HuH-7 (cell line): ENCODE measurements around the gene WNT7A.

Experiments
- DNase-seq: peaks from one replicate; pipeline ENCODE4 v3.0.0; 2011; ENCODE audit warnings: low spot score

The WNT7A gene

DNA sequence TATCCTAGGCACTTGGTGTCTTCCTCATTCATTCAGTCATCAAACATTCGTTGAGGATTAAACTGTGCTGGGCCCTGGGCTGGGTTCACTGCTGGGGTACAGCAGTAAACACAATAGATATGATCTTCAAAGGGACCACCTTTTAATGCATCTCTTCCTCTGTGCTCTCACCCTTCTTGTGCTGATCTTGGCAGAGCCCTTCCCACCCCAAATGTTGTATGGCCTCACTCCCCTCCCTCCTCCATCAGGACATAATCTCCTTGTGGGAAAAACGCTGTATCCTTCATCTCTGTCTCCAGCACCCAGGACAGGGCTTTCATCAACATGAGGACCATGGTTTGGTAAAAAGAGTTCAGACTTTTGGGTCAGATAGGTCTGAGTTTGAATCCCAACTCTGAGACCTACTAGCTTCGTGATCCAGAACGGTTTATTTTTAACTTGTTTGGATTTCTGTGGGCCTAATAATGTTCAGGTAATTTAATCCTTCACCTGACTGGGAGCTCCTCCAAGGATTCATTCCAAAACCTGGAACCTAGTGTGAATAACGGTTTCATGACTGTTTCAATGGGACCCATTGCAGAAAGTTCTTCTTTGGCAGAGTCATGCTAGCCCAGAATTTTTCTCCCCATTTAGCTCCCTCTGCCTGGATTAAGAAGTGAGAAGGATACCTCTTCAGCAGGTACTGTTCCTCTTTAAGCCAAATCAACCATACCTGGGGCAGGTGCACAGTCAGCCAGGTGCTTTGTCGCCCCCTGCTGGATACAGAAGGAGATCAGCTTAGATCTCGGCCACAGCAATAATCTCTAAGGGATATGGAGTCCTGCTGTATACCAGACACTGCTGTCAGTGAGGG is 5.2 kb upstream of the WNT7A start:
- peak; percentile 94 for DNase-seq

DNA sequence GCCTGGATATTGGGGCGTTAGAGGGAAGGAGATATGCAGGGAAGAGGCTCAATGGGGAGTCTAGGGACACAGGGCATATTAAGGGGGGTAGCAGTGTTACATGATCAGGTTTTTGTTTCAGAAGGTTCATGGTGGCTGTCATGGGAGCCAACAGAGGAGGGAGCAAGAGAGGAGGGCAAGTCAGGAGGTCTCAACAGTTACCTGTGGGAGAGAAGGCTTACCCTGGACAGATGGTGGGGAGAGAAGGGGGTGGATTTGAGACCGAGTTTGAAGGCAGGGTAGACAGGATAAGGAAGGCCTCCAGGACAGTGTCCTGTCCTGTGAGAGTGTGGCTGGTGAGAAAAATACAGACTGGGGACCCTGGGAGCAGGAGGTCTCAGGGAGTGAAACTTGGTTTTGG is 3.8 kb upstream of the WNT7A start:
- no peak for DNase-seq

DNA sequence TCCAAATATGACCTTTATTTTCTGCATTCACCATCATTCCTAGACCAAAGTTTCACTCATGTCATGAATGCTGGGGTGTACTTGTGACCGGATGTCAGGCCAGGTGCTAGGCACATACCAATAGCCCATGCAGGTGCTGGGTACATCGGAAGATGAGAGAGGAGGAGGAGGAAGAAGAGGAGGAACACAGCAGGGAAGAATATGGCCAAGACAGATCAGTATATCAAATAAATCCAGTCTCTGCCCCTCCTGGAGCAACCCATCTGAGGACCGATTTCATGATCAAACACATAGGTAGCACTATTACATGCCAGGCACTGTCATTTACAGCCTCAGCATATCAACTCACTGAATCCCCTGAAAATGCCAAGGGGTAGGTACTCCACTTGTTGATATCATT is 3.0 kb upstream of the WNT7A start:
- DNase-seq = no peak

DNA sequence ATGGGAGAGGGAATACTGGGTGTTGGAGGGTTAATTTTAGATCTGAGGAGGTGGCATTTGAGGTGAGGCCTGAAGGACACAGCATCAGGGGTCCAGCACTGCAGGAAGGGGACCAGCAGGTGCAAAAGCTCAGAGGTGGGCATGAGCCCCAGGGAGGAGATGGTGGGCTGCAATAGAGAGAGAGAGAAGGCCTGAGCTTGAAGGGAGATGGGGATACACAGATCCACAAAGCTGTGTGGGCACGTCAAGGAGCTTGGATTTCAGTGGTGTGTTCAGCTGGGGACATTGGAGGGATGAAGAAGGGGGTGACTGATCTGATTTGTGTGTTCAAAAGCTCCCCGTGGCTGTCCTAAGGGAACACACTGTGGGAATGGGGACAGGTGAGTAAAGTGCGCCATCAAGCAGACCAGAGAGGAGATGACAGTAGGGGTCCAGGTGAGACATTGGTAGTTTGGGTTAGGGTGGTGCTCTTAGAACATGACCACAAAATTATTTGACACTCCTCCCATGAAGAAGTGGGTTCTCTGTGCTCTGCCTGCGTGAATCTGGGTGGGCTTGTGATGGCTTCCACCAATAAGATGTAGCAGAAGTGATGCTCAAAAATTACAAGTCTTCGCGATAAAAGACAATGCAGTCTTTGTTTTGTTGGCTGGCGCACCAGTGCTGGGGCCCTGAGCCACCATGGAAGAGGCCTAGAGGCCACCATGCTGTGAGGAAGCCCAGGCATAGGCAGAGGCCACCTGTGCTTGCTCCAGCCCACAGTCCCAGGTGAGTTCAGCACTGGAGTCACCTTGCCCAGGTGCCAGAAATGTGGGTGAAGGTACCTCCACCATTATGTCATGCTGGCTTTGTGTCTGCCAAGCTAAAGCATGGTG is 1.9 kb upstream of the WNT7A start:
- DNase-seq = no peak

DNA sequence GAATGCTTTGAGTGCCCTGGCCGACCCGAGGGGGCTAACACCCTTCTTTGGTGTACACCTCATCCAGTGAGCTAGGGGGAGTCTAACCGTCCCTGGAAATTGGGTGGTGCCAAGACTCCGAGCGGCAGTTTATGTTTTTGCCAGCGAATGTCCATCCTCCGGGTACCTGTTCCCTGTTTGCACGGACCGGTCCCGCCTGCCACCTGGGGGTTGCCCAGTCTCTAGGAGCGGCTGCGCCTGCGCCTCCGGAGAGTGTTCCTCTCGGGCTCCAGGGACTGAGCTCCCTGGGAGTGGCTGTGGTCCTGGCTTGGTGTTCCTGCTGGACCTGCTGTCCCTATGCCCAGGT is 913 bp upstream of the WNT7A start:
- no peak for DNase-seq

DNA sequence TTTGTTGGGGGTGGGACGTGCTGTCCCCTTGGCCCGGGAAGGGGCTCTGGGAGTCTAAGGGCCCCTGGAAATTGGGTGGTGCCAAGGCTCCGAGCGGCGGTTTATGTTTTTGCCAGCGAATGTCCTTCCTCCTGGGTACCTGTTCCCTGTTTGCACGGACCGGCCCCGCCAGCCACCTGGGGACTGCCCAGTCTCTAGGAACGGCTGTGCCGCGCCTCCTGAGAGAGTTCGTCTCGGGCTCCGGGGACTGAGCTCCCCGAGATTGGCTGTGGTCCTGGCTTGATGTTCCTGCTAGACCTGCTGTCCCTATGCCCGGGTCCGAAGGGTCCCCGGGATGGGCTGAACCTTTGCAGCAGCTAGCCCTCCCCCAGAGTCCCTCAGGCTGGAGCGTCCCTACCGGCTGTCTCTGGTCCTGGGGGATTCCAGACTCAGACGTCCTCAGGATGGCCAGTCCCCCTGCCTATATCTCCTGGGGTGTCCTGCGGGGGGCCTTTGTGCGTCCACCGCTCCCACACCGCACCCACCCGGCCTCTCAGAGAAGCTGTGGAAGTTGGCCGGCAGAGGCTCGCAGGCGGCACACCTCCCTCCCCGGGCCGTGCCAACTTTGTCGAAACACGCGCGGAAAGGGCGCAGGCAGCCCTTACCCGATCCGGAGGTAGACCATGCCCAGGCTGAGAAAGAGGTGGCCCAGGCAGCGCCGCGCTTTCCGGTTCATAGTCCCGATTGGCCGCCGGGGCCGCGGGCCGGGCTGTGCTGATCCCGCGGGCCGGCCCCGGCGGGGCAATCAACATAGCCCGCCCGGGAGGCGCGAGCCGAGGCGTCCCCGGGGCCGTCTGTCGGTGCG is 547 bp downstream of the WNT7A start:
- DNase-seq = no peak

DNA sequence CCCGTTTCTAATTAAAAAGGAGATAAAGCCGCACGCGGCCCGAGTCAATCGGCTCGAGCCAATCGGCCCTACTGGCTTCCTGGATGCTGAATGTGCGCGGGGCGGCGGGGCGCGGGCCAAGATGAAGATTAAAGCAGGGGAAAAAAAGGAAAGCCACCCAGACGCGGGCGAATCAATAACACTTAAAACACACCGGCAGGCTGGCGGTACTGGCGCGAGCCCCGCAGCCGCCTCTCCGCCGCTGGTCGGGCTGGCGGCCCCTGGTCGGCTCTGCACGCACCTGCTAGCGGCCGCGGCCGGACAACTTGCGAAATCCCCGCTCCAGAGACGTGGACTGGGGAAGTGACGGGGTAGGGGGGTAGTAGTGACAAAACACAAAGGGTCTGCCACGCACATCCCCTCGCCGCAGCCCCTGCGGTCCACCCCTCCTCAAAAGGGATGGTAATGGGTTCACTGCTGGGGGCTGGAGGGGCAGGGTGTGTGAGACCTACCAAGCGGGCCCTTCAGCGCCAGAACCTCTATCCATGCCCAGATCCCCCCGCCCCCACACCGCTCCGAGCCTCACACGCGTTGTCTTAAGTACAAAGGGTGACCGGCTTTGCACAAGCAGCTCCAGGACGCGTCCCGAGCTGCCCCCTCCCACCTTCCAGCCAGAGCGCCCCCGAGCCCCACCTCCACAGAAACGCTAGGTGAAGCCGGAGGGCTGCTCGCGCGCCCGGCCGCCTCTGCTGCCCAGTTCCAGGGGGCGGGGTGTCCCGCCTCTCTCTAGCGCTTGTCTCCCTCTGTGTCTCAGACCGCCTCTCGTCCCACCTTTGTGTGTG is 1.4 kb downstream of the WNT7A start:
- DNase-seq = peak; percentile 56

DNA sequence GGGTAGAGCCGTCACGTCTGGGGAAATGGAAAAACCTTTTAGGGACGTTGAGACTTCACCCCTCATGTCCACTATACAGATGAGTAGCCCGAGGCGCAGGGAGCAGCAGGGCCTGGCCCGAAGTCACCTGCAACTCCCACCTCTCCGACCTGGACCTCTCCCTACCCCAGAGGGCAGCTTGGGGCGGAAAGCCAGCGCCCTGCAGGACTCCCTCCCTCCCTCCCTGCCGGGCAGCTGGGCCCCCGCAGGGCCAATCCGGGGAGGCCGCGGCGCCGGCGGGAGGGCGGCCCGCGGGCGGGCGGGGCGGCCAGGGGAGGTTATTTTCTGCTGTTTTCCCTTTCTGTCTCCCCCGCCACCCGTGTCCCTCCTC is 2.0 kb downstream of the WNT7A start:
- DNase-seq = no peak

DNA sequence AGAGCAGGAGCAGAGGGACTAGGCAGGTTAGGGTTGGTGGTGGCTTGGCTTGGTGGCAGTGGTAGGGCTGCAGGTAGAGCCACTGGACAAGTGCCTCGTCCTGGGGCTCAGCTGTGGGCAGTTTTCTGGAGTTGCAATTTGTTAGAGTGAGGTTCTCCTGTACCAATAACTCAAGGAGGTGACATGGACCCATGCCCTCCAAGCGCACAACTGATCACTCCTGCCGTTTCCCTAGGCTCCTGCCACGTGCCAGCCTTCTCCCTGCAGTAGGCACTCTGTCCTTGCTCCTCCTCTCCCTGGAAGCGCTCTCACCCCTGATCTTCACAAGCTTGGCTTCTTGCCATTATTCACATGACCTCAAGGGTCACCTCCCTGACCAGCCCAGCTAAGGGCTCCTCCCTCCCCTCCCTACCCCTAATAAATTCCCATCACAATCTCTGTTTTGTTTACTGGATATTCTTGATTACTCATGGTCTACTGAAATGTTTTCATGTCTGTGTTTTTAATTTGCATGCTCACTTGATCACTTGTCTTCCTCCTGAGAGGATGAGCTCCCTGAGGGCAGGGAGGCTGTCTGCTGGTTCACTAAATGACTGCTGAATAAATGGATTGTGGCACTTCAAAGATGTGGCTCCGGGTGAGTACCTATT is 3.3 kb downstream of the WNT7A start:
- DNase-seq = no peak

DNA sequence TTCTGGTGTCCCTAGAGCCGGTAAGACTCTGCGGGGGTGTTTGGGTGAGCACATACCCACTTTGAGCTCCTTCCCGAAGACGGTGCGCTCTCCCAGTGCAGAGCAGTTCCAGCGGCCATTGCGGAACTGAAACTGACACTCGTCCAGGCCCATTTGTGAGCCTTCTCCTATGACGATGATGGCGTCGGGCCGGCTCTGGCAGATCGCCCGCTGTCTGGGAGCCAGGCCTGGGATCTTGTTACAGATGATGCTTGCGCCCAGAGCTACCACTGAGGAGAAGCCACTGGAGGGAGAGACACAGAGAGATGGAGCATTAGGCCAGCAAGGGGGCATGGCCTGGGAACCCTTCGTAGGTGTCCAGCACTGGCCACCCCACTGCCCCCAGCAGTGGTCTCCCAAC is 5.0 kb downstream of the WNT7A start:
- DNase-seq = no peak

DNA sequence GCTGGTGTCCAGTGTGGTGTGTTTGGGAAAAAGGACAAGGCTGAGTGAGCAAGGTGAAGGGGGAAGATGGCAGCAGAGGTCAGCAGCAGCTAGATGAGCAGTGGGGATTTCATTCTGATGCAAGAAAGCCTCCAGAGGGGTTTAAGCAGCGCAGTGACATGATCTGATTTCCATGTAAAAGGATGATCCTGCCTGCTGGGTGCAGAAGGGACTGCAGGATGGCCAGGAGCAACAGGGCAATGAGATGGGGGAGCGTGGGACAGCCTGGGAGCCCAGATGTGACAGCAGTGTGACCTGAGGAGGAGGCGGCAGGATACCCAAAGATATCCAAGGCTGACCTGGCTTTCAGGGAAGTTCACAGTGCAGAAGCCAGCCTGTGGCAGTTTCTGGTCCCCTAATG is 6.1 kb downstream of the WNT7A start:
- DNase-seq = no peak

DNA sequence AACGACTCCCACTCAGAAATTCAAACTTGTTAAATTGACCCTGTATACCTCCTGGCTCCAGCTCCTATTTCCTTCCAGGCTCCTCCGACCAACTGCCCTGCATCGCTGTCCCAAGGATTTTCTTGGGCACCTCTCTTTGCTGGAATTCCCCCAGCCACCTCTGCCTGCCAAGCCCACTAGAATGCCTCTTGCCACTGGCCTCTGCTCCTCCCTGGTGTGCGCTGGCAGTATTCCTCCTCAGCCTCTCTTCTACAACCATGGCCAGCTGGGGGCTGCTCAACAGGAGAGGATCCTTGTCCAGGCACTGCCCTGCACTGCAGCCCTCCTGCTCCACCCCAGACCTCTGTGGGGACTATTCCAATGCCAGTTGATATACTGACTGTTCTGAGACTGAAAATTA is 7.4 kb downstream of the WNT7A start:
- DNase-seq = no peak

DNA sequence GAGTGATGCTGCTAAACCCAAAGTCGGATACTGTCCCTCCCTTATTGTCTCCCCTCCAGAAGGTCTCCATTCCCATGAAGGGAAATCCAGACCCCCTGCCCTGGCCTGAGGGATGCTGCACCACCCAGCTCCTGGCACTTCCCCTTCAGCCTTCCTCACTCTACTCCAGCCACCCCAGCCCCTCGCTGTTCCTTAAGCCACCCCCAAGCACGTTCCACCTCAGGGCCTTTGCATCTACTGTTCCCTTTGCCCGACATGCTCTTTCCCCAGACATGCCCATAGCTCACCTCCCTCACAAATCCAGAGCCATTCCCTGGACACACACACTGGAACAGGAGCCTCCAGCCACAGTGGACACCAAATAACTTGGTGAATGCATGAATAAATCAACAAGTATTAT is 8.1 kb downstream of the WNT7A start:
- DNase-seq = no peak

DNA sequence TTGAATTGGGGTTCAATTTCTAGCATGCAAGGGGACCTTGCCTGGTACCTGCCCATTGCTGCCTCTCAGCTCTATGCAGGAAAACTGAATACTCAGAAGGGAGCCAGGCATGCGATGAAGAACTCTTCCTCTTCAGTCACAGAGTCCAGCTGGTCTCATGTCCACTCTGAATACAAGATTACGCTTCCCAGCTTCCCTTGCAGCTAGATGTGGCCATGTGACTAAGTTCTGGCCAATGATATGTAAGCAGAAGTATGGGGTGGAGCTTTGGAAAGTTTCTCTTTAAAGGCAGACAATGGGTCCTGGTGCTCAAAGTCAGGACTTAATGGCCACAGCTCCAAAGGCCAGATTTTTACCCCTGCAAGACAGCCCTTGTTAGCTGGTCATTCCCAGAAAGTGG is 9.0 kb downstream of the WNT7A start:
- no peak for DNase-seq

DNA sequence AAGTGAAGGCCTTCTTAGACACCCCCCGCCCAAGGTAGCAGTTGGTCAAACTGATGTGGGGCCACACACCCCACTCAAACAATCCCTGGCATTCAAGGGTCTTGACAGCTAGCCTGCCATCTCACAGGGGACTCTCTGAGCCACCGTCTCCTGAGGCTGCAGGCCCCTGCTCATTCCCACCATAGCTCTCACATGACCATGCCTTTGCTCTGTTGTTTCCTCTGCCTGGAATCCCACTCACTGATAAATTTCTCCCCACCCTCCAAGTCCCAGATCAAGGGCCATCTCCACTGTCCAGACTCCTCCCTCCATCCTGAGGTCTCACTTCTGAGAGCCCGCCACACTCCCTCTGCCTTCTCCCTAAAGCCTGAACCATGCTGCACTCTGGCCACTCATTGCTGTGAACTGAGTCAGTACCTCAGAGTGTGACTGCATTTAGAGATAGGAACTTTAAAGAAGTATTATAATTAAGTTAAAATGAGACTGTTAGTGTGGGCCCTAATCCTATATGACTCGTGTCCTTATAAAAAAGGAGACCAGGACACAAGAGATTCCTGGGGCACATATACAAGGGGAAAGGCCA is 10.0 kb downstream of the WNT7A start:
- DNase-seq = no peak

DNA sequence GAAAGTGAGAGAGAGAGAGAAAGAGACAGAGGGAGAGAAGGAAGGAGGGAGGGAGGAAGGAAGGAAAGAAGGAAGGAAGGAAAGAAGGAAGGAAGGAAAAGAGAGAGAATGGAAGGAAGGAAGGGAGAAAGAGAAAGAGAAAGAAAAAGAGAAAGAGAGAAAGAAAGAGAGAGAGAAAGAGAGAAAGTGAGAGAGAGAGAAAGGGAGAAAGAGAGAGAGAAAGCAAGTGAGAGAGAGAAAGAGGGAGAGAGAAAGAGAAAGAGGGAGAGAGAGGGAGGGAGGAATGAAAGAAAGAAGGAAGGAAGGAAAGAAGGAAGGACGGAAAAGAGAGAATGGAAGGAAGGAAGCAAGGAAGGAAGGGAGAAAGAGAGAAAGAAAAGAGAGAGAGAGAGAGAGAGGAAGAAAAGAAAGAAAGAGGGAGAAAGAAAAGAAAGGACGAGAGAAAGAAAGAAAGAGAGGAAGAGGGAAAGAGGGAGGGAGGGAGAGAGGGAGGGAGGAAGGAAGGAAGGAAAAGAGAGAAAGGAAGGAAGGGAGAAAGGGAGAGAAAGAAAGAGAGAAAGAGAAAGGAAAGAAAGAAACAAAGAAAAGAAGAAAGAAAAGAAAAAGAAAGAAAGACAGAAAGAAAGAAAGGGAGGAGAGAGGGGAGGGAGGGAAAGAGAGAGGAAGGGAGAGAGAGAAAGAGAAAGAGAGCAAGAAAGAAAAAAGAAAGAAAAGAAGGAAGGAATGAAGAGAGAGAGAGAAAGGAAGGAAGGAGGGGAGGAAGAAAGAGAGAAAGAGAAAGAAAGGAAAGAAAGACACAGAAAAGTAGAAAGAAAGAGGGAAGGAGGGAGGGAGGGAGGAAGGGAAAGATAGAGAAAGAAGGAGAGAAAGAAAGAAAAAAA is 10.8 kb downstream of the WNT7A start:
- DNase-seq = no peak

DNA sequence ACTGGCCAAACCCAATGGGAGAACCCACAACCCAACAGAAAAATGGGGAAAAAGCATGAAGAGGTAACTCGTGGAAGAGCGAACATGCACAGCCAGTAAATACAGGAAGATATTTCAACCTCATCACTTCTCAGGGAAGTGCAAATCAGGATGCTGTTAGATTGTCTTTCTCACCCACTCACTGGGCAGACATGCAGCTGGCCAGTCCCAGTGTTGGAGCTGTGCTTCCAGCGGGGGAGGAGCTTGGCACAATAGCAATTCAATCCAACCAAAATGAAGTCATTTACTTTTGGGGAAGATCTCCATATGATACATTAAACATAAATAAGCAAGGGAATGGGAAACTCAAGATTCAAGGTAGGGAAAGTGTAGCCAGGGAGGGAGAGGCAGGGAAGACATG is 12.1 kb downstream of the WNT7A start:
- DNase-seq = no peak

DNA sequence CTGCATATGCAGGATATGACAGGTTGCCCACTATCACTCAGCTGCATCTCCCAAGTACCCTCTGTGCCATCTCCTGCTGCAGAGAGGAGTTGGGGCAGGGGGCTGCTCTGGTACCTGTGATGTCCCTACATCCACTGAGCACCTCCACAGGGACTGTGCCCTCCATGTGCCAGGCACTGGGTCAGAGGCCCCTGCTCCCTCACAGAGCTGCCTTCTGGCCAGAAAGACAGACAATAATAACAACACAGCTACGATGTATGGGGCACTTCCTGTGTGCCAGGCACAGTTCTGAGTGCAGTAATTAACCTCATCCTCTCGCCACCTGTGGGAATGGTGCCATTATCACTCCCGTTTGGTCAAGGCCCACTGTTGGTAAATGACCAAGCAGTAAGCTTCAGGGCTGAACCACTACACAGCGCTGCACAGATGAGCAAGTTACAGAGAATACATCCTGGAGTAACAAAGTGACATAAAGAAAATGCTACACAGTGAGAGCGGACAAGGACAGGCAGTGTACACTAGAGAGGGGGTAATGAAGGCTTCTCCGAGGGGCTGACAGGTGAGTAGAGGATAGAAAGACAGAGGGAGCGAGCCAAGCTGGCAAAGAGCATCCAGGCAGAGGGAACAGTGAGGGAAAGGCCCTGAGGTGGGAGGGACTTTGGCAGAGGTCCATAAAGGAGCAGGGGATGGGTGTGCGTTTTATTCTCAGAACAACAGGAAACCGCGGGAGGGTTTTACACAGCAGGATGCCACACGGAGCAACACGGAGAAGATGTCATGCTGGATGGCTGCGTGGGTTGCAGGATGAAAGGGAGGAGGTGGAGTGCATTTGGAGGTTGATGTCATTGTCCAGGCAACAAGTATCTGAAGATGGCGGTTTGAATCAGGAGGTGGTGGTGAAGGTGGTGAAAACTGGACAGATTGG is 13.6 kb downstream of the WNT7A start:
- DNase-seq = no peak

DNA sequence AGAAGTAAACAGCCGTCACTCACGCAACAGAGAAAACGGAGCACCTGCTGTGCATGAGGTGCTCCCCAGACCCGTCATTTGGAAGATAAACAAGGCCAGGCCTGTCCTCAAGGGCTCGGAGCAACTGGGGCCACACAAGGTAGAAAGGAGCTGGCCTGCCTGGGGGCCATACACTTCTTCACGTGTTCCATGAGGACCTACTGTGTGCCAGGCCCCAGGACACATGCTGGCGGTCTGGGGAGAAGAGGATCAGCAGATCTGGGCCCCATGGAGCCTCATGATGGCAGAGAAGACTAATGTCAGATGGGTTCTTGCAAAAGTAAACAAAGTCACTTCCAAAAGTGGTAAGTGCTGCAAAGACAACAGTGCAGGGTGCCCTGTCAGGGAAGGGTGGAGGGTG is 14.3 kb downstream of the WNT7A start:
- DNase-seq = no peak
